Subcutaneous adipose tissue (tissue), 4 donors: ENCODE data around the gene GAB1. TPM values are rescaled to one million over a fixed set of nuclear protein-coding genes. Genes with fewer than 3 reads are reported as not detected.

Source experiments
- total RNA-seq, 4 donors: library from RNA; depleted of rRNA; stranded (reverse); fragments of >200 nt; gene quantifications; one replicate each; pipeline ENCODE4 v1.1.0, GENCODE V29; 2016
- TF ChIP-seq, protein P1 (sequence below): fragments of 450-650 bp; IDR thresholded peaks from one replicate; pipeline ENCODE4 v1.5.1; 2016; ENCODE audit warnings: low read depth, mild to moderate bottlenecking, control low read depth, antibody characterized with exemption, moderate library complexity

Gene GAB1
- total RNA-seq, 4 donors from 2014 or later = 21.8 to 41.3 (median 31.7) TPM

DNA sequence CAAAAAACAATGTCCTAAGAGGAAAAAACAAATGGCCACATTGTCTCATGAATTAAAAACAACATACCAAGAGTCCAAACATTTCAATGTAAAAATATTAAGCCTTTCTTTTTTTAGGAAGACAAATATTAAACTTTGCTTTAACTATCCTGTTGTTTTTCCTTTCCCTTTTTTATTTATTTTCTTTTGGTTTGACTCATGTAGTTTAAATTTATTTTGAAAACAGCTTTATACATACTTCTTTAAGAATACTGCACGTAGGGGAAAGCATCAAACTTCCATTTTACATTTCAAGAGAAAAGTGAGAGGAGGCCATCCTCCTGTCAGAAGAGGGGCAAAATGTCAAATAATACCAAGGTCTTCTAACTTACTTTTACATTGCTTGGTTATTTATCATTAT, 8.7 kb downstream of the GAB1 start:
- TF ChIP-seq, protein P1, sequence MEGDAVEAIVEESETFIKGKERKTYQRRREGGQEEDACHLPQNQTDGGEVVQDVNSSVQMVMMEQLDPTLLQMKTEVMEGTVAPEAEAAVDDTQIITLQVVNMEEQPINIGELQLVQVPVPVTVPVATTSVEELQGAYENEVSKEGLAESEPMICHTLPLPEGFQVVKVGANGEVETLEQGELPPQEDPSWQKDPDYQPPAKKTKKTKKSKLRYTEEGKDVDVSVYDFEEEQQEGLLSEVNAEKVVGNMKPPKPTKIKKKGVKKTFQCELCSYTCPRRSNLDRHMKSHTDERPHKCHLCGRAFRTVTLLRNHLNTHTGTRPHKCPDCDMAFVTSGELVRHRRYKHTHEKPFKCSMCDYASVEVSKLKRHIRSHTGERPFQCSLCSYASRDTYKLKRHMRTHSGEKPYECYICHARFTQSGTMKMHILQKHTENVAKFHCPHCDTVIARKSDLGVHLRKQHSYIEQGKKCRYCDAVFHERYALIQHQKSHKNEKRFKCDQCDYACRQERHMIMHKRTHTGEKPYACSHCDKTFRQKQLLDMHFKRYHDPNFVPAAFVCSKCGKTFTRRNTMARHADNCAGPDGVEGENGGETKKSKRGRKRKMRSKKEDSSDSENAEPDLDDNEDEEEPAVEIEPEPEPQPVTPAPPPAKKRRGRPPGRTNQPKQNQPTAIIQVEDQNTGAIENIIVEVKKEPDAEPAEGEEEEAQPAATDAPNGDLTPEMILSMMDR = no peak

- TF ChIP-seq, protein P1 = no peak
Observed at GRCh38 chr4:143346206-143346605, 9.5 kb downstream of the GAB1 start.

DNA sequence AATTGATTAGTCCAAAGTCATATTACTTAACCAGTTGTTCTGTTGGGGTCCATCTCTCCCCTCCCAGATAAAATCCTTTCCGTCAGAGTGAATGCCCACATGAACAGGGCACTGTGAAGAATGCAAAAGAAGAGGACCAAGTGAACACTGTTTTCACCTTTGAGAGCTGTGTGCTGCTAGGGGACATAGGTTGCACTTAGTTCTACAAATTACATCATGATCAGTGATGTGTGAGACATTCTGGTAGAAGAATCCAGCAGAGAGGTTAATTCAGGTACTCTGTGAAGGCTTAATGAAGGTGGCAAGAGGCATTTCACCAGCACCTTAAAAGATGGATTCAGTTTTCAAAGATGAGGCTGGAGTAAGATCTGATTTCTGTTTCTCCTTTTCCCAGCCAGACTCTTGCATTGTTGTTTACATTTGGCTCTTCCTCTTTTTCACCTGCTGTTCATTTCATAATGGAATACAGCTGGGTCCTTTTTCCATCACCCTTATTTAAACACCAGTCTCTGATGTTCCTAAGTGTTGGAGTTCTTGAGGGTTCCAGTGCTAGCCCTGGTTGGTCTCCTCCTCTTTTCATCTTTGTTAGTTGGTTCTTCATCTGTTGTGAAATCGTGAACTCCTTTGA, 10.9 kb downstream of the GAB1 start:
- TF ChIP-seq, protein P1 = no peak

DNA sequence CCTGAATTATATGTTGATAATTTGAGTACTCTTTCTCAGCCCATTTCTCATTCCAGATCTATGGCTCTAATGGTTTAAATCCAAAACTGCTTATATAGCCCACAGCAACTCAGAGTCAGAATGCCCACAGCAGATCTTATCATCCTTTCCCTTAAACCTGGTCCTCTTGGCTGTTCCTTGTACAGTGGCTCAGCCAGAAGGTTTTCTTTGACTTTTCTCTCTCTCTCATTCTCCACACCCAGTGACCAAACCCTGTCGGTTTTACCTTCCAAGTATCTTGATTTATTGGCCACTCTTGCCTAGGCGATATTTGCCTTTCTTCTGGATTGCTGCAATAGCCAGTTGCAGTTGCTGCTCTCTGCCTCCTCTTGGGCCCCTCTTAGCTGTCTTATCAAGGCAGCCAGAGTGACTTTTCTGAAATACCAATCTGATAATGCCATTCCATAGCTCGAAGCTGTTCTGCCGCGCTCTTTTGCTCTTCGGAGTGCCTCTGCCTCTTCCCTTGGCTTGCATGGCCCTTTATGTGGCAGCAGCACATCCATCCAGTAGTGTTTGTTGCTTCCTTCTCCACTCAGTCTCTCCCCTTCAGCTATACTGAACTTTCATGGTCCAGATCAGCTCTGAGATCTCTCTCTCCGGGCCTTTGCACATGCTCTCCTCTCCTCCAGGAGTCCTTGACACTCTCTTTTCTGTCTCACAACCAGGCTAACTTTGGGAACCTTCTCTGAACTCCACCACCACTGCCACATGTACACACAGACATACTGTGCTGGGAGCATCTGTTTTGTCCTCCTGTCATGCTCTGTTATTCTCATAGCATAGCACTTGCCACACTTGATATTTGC, 11.8 kb downstream of the GAB1 start:
- TF ChIP-seq, protein P1 = no peak

- TF ChIP-seq, protein P1 = no peak
Observed at GRCh38 chr4:143351149-143351691, 14.5 kb downstream of the GAB1 start.

GRCh38 chr4:143351774-143352451, 15.2 kb downstream of the GAB1 start:
- TF ChIP-seq, protein P1 = no peak

GRCh38 chr4:143352720-143353119, 16.0 kb downstream of the GAB1 start:
- TF ChIP-seq, protein P1 = no peak
